HUES48 (cell line): ENCODE results near the gene MAP2K3.

Source experiments
- H3K27ac ChIP-seq: one replicate; pipeline ENCODE4 v1.7.0; 2013; ENCODE audit warnings: low read depth, low read length, inconsistent platforms
- H3K27me3 ChIP-seq: 2 replicates; pipeline ENCODE4 v1.6.1; 2013; ENCODE audit warnings: mild to moderate bottlenecking, low read length; ENCODE audit not compliant: control insufficient read depth, insufficient read depth
- H3K36me3 ChIP-seq: 2 replicates; pipeline ENCODE4 v1.6.1; 2013; ENCODE audit warnings: low read length; ENCODE audit not compliant: control insufficient read depth, insufficient read depth
- H3K4me1 ChIP-seq: 2 replicates; pipeline ENCODE4 v1.6.1; 2013; ENCODE audit warnings: mild to moderate bottlenecking, low read length; ENCODE audit not compliant: control insufficient read depth, insufficient read depth
- H3K4me3 ChIP-seq: 2 replicates; pipeline ENCODE4 v1.5.1; 2013; ENCODE audit warnings: mild to moderate bottlenecking, low read depth, low read length
- H3K9ac ChIP-seq: 2 replicates; pipeline ENCODE4 v1.6.1; 2013; ENCODE audit warnings: mild to moderate bottlenecking, low read depth, low read length, moderate library complexity
- H3K9me3 ChIP-seq: 2 replicates; pipeline ENCODE4 v1.6.1; 2013; ENCODE audit warnings: low read length; ENCODE audit not compliant: control insufficient read depth, insufficient read depth

MAP2K3 gene

GRCh38 chr17:21246698-21247097, 37.8 kb upstream of the MAP2K3 start:
- H3K27me3 ChIP-seq: no peaks in the 10 kb centered on the region
- H3K9me3 ChIP-seq: no peaks in the 10 kb centered on the region
- H3K4me3 ChIP-seq: no peak overlapping the region
- no peak overlapping the region for H3K9ac ChIP-seq
- H3K4me1 ChIP-seq: no peaks in the 10 kb centered on the region; the same call in 1 of the 2 replicates
- no peaks in the 10 kb centered on the region for H3K36me3 ChIP-seq
- H3K27ac ChIP-seq: no peak overlapping the region

GRCh38 chr17:21247552-21248258, 36.8 kb upstream of the MAP2K3 start:
- no peak overlapping the region for H3K4me3 ChIP-seq
- H3K27me3 ChIP-seq: no peaks in the 10 kb centered on the region
- H3K27ac ChIP-seq: no peak overlapping the region
- H3K4me1 ChIP-seq: no peaks in the 10 kb centered on the region; the same call in 1 of the 2 replicates
- H3K36me3 ChIP-seq: no peaks in the 10 kb centered on the region
- no peaks in the 10 kb centered on the region for H3K9me3 ChIP-seq
- H3K9ac ChIP-seq: no peak overlapping the region

- Histone ChIP-seq H3K4me1 (peaks cover under 1% of the 10 kb centered on the region; the same call in 1 of the 2 replicates), H3K36me3 (no peaks in the 10 kb centered on the region), H3K9me3 (no peaks in the 10 kb centered on the region), H3K27ac (no peak overlapping the region), H3K9ac (no peak overlapping the region), H3K4me3 (no peak overlapping the region), H3K27me3 (no peaks in the 10 kb centered on the region)
Measured at GRCh38 chr17:21248500-21248899, 36.0 kb upstream of the MAP2K3 start.

- Histone ChIP-seq H3K4me1 (peaks cover 6% of the 10 kb centered on the region), H3K9me3 (no peaks in the 10 kb centered on the region), H3K27ac (no peak overlapping the region), H3K27me3 (no peaks in the 10 kb centered on the region), H3K4me3 (no peak overlapping the region), H3K9ac (no peak overlapping the region), H3K36me3 (no peaks in the 10 kb centered on the region)
Measured at GRCh38 chr17:21249086-21249795, 35.3 kb upstream of the MAP2K3 start.

- H3K9me3 ChIP-seq: no peaks in the 10 kb centered on the region; the same call in 1 of the 2 replicates
- H3K27me3 ChIP-seq: no peaks in the 10 kb centered on the region
- H3K27ac ChIP-seq: no peak overlapping the region
- no peaks in the 10 kb centered on the region for H3K36me3 ChIP-seq
- H3K4me3 ChIP-seq: no peak overlapping the region
- H3K4me1 ChIP-seq: peaks cover 6% of the 10 kb centered on the region
- H3K9ac ChIP-seq: no peak overlapping the region
Measured at GRCh38 chr17:21249920-21250703, 34.4 kb upstream of the MAP2K3 start.

- no peaks in the 10 kb centered on the region; the same call in 1 of the 2 replicates for H3K9me3 ChIP-seq
Measured at GRCh38 chr17:21250854-21251253, 33.7 kb upstream of the MAP2K3 start.

GRCh38 chr17:21251337-21252010, 33.0 kb upstream of the MAP2K3 start:
- no peaks in the 10 kb centered on the region for H3K36me3 ChIP-seq
- H3K9me3 ChIP-seq: no peaks in the 10 kb centered on the region; the same call in 1 of the 2 replicates
- no peak overlapping the region for H3K4me3 ChIP-seq
- H3K4me1 ChIP-seq: peaks cover 6% of the 10 kb centered on the region
- no peaks in the 10 kb centered on the region for H3K27me3 ChIP-seq
- no peak overlapping the region for H3K9ac ChIP-seq
- H3K27ac ChIP-seq: no peak overlapping the region

More at GRCh38 chr17:21250854-21251253, 33.7 kb upstream of the MAP2K3 start:
- Histone ChIP-seq H3K9ac (no peak overlapping the region), H3K27ac (no peak overlapping the region), H3K4me3 (no peak overlapping the region), H3K4me1 (peaks cover 6% of the 10 kb centered on the region), H3K27me3 (no peaks in the 10 kb centered on the region), H3K36me3 (no peaks in the 10 kb centered on the region)

GRCh38 chr17:21252289-21252795, 32.2 kb upstream of the MAP2K3 start:
- Histone ChIP-seq H3K36me3 (no peaks in the 10 kb centered on the region), H3K4me1 (peaks cover 6% of the 10 kb centered on the region), H3K27me3 (no peaks in the 10 kb centered on the region), H3K4me3 (peak overlapping the region; percentile 67), H3K9me3 (no peaks in the 10 kb centered on the region; the same call in 1 of the 2 replicates), H3K9ac (no peak overlapping the region), H3K27ac (no peak overlapping the region)

GRCh38 chr17:21252796-21253645, 31.5 kb upstream of the MAP2K3 start, which contains the start of gene NATD1:
TSS of gene NATD1 (minus strand) at chr17:21253410. CDS start at chr17:21253264, 146 bp downstream.
- peak within 1 kb of the TSS; percentile 29; the same call in 1 of the 2 replicates for H3K9ac ChIP-seq

More at GRCh38 chr17:21252796-21253645, 31.5 kb upstream of the MAP2K3 start, which contains the start of gene NATD1:
- peak within 1 kb of the TSS; percentile 67 for H3K4me3 ChIP-seq
- peaks cover 6% of the 10 kb centered on the region for H3K4me1 ChIP-seq
- no peaks in the 10 kb centered on the region for H3K27me3 ChIP-seq
- H3K27ac ChIP-seq: peak within 1 kb of the TSS; percentile 72
- no peaks in the 10 kb centered on the region; the same call in 1 of the 2 replicates for H3K9me3 ChIP-seq
- no peaks in the 10 kb centered on the region for H3K36me3 ChIP-seq
